ENCODE measurements around the gene ZNF57. TPM values are rescaled to one million over a fixed set of nuclear protein-coding genes. Genes with fewer than 3 reads are reported as not detected.

The ZNF57 gene
- total and polyA plus RNA-seq, 9 of the 15 experiments (the other 6 are each of a cell fraction or from before 2014, with no cell fraction given): 3.9 to 13.5 (median 7.8) TPM

GRCh38 chr19:2863816-2864215, 36.9 kb upstream of the ZNF57 start:
- BruUV-seq (replicated peaks): no TSS peak
- POLR2A ChIA-PET: no interaction called here
- ATAC-seq (no peak), FAIRE-seq (peak; percentile 35), DNase-seq (ENCODE audit: extremely low read depth in 1 of 4, low spot score in 3 of 4) (no peak)
- peaks cover 12 to 25% of the 10 kb centered on the region in 2 experiments; a peak in 4 of 5 replicates for H3K4me1 ChIP-seq (replicated peaks in 1 of 2; ENCODE audit: control insufficient read depth in 2 of 2, insufficient read depth in 2 of 2, low read length in 2 of 2)
- no peaks in the 10 kb centered on the region; a peak in 1 of 5 replicates for H3K27me3 ChIP-seq (ENCODE audit: control insufficient read depth in 2 of 2, insufficient read depth in 2 of 2, low read length in 2 of 2)
- TF ChIP-seq CREBBP (IDR thresholded peaks at IDR 0.05; ENCODE audit: low read depth, low read length) (no peak), RBM17 (IDR thresholded peaks at IDR 0.05; ENCODE audit: borderline replicate concordance, low read depth, low read length) (no peak), POLR3A (IDR thresholded peaks at IDR 0.05; ENCODE audit: borderline replicate concordance, extremely low read depth, insufficient read depth, insufficient read length) (no peak), ZKSCAN8 (CRISPR knock-in tag; IDR thresholded peaks at IDR 0.05) (no peak), TFE3 (CRISPR knock-in tag; IDR thresholded peaks at IDR 0.05) (no peak), ZNF174 (CRISPR knock-in tag; IDR thresholded peaks at IDR 0.05) (no peak), ZBTB9 (CRISPR knock-in tag; IDR thresholded peaks at IDR 0.05) (no peak), TAF1 (IDR thresholded peaks at IDR 0.05; ENCODE audit: control insufficient read depth, extremely low read depth, insufficient read depth, low read length, severe bottlenecking) (no peak), TEAD2 (tag; IDR thresholded peaks at IDR 0.05) (no peak), ZNF583 (CRISPR knock-in tag; IDR thresholded peaks at IDR 0.05) (no peak), KLF1 (tag; IDR thresholded peaks at IDR 0.05) (no peak), ZNF143 (CRISPR knock-in tag; IDR thresholded peaks at IDR 0.05) (no peak), MLX (CRISPR knock-in tag; conservative IDR thresholded peaks at IDR 0.05) (no peak), CHD1 (IDR thresholded peaks at IDR 0.05; ENCODE audit: low read length) (no peak)
- H3K79me2 ChIP-seq (ENCODE audit: control insufficient read depth, insufficient read depth, low read length): no peaks in the 10 kb centered on the region
- no peak overlapping the region for H3K9ac ChIP-seq (ENCODE audit: insufficient read depth in 1 of 2, low read depth in 2 of 2, low read length in 2 of 2)
- peaks cover 4% of the 10 kb centered on the region for H3K9me3 ChIP-seq (replicated peaks; ENCODE audit: control insufficient read depth, insufficient read depth, low read depth, low read length)
- 54% methylated on average over 10 of the region's 10 CpGs for WGBS (ENCODE audit: insufficient coverage, low coverage, missing lambda C conversion rate)
- no peaks in the 10 kb centered on the region for H3K9me1 ChIP-seq (ENCODE audit: control insufficient read depth, insufficient read depth, low read length)
- no peaks in the 10 kb centered on the region for H4K20me1 ChIP-seq (replicated peaks; ENCODE audit: control insufficient read depth, insufficient read depth, low read length)
- no peak overlapping the region for H3K4me2 ChIP-seq (ENCODE audit: insufficient read depth, low read length)
- intact Hi-C loops (cut with micrococcal nuclease): no loop called here
- no peaks in the 10 kb centered on the region for H3K36me3 ChIP-seq (ENCODE audit: control insufficient read depth, insufficient read depth, low read length)
- 0 out of 2 replicates have a peak overlapping the region, but pooled peaks have one; percentile 62 for H2AFZ ChIP-seq (ENCODE audit: low read depth, low read length)
- H3K27ac ChIP-seq (ENCODE audit: extremely low read depth, low read depth, low read length): no peak overlapping the region
- H3K4me3 ChIP-seq: no peak overlapping the region
- CTCF ChIA-PET (ENCODE audit: low intra/inter-chr PET ratio): no interaction called here
- in situ Hi-C loops (cut with MboI): no loop called here

Data from K562 (cell line).